Progenitor cell of endocrine pancreas (in vitro differentiated cells): ENCODE data around the gene IL34. TPM values are rescaled to one million over a fixed set of nuclear protein-coding genes. Genes with fewer than 3 reads are reported as not detected.

Experiments
- DNase-seq: peaks from one replicate; pipeline ENCODE4 v3.0.0; 2021; ENCODE audit warnings: low spot score; ENCODE audit not compliant: unreplicated experiment
- H3K27ac Mint-ChIP-seq: 2 replicates; pipeline ENCODE4 v1.8.0; 2021; ENCODE audit warnings: mild to moderate bottlenecking, moderate library complexity, mixed read lengths
- H3K27me3 Mint-ChIP-seq: 2 replicates; pipeline ENCODE4 v1.8.0; 2021; ENCODE audit warnings: mixed read lengths
- H3K36me3 Mint-ChIP-seq: 2 replicates; pipeline ENCODE4 v1.8.0; 2022; ENCODE audit warnings: mixed read lengths; ENCODE audit not compliant: insufficient read depth
- H3K4me1 Mint-ChIP-seq: 2 replicates; pipeline ENCODE4 v1.8.0; 2021; ENCODE audit warnings: low read depth, mixed read lengths
- H3K4me3 Mint-ChIP-seq: 2 replicates; pipeline ENCODE4 v1.8.0; 2021; ENCODE audit warnings: low read depth, mild to moderate bottlenecking, moderate library complexity, mixed read lengths
- H3K9me3 Mint-ChIP-seq: 2 replicates; pipeline ENCODE4 v1.8.0; 2021; ENCODE audit warnings: low read depth, mixed read lengths
- CTCF ChIP-seq: fragments of 200-600 bp; sonication (generic); IDR thresholded peaks from one replicate; pipeline ENCODE4 v1.5.0; 2021; ENCODE audit warnings: antibody characterized with exemption, mild to moderate bottlenecking; ENCODE audit not compliant: unreplicated experiment
- total RNA-seq: library from RNA; stranded (reverse); gene quantifications from 2 replicates; pipeline ENCODE4 v1.2.1, GENCODE V29; 2021

Gene IL34
- total RNA-seq, 1 donor from 2014 or later = not detected

- DNase-seq = no peak
- TF ChIP-seq CTCF = no peak
- peaks cover 4% of the 10 kb centered on the region for H3K27me3 Mint-ChIP-seq
- H3K27ac Mint-ChIP-seq = no peak overlapping the region
- H3K4me3 Mint-ChIP-seq = no peak overlapping the region
- no peaks in the 10 kb centered on the region for H3K36me3 Mint-ChIP-seq
- H3K9me3 Mint-ChIP-seq = no peaks in the 10 kb centered on the region
- H3K4me1 Mint-ChIP-seq = peaks cover 1% of the 10 kb centered on the region
Measured at GRCh38 chr16:70651524-70651923, 5.2 kb downstream of the IL34 start.

- Mint-ChIP-seq H3K9me3 (no peaks in the 10 kb centered on the region), H3K4me3 (no peak overlapping the region), H3K36me3 (no peaks in the 10 kb centered on the region), H3K4me1 (peaks cover 3% of the 10 kb centered on the region), H3K27ac (no peak overlapping the region), H3K27me3 (peaks cover 4% of the 10 kb centered on the region)
- no peak for TF ChIP-seq CTCF
- no peak for DNase-seq
Measured at GRCh38 chr16:70652322-70652721, 6.0 kb downstream of the IL34 start.

GRCh38 chr16:70653406-70653805, 7.0 kb downstream of the IL34 start:
- no peak overlapping the region for H3K27ac Mint-ChIP-seq
- H3K27me3 Mint-ChIP-seq = peaks cover 4% of the 10 kb centered on the region
- H3K36me3 Mint-ChIP-seq = no peaks in the 10 kb centered on the region
- no peak for DNase-seq
- H3K4me1 Mint-ChIP-seq = peaks cover 3% of the 10 kb centered on the region
- H3K4me3 Mint-ChIP-seq = no peak overlapping the region
- no peak for TF ChIP-seq CTCF
- no peaks in the 10 kb centered on the region for H3K9me3 Mint-ChIP-seq

GRCh38 chr16:70653809-70654771, 7.7 kb downstream of the IL34 start:
- TF ChIP-seq CTCF = peak; percentile 91
- peaks cover 4% of the 10 kb centered on the region for H3K27me3 Mint-ChIP-seq
- H3K9me3 Mint-ChIP-seq = no peaks in the 10 kb centered on the region
- DNase-seq = peak; percentile 74
- H3K4me1 Mint-ChIP-seq = peaks cover 3% of the 10 kb centered on the region
- no peaks in the 10 kb centered on the region for H3K36me3 Mint-ChIP-seq
- H3K4me3 Mint-ChIP-seq = no peak overlapping the region
- no peak overlapping the region for H3K27ac Mint-ChIP-seq

- Mint-ChIP-seq H3K36me3 (no peaks in the 10 kb centered on the region), H3K27ac (no peak overlapping the region), H3K9me3 (no peaks in the 10 kb centered on the region), H3K4me3 (no peak overlapping the region), H3K4me1 (peaks cover 3% of the 10 kb centered on the region), H3K27me3 (peaks cover 4% of the 10 kb centered on the region)
- no peak for TF ChIP-seq CTCF
- DNase-seq = no peak
Measured at GRCh38 chr16:70656065-70656711, 9.8 kb downstream of the IL34 start.
